CD4-positive, alpha-beta T cell treated with Interleukin-17A for 1 hour (primary cell): ENCODE results near the gene MXD4.
"Not testable (repeated sequence)": the region's sequence is repeated elsewhere in the genome, so short reads cannot be mapped to it uniquely, and the experiment has no call there.

ENCODE experiments used
- DNase-seq: peaks from one replicate; pipeline ENCODE4 v3.0.0-alpha.2; 2020

Gene MXD4

DNA sequence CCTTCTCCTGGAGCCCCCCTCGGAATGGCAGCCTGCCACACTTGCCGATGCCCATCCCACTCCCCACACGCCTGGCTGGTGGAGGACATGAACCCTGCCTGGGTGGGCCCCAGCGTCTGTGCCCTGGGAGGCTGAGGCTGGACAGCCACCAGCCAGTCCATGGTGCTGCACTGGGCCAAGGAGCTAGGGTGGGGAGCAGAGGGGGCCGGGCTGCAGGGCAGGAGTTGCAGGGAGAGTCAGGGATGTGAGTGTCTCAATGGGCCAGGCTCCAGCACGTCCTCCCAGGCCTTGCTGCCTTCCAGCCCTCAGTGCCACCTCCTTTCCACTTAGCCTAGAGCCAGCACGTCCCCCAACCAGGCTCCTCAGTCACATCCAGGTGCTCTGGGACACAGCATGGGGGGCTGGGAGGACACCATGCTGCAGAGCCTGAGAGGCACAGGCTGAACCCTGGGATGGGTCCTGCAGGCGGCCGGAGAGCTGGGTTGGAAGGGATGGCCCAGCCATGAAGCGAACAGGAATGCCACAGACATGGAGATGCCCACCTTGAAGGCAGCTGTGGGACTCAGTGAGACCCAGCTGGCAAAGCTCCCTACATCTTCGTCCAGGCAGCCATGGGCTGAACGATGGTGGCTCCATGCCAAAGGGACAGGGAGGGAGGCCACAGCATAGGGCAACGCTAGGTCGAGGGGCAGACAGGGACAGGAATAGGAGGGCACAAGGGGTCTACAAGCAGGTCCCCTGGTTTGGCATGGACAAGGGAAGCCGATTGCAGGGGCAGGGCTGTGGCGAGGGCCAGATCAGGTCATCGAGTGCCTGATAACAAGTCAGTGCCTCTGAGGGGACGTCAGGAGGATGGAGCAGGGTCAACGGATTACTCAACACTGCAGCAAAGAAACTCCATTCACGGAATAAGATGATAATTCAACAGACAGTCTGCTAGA lies 30.1 kb upstream of the MXD4 start:
- no peak for DNase-seq

DNA sequence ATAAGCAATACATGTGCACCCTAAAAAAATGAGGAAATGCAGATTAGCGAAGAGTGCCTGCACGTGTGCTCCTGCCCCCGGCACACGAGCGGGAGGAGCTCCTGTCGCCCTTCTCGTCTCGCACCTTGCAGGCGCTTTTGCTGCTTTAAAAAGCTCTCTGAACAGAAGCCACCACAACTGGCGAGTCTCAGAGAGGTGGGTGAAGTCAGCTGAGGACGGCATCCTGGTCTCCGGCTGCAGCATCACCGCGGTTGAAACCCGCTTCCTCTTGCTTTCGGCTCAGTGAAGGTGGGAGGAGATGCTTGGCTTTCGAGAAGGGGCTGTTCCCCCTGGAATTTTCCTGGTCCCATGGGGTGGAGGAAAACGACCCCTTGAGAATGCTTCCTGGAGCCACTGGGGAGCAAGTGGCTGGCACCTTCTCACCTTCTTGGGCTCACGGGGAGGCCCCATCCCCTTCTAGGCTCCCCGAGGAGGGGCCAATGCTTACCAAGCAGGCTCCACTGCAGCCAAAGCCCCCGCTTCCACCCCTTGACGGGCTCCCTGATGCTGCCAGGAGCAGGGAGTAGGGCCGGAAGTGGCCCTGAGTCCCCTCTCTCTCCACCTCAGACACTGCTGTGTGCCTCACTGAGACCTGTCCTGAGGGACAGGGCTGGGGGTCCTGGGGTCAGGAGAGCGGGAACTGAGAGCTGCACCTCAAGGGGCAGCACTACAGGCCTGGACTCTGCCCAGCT lies 29.2 kb upstream of the MXD4 start:
- DNase-seq, result peak; percentile 85

DNA sequence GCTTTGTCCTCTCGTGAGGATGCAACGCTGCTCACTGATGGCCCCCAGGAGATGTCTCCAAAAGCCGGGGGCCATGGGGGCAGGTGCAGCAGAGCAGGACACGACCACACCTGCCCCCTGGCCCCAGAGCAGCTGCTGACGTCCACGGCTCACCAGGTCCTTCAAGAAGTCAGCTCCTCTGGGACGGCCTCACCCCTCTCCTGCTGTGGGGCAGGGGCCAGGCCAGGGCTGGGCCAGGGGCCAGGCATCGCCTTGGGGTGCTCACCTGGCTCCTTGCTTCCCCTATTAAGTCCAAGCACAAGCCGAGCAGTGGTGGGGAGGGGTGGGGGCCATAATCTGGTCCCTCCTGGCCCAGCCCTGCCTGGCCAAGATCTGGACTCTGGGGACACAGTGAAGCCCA lies 28.6 kb upstream of the MXD4 start:
- DNase-seq, result no peak

DNA sequence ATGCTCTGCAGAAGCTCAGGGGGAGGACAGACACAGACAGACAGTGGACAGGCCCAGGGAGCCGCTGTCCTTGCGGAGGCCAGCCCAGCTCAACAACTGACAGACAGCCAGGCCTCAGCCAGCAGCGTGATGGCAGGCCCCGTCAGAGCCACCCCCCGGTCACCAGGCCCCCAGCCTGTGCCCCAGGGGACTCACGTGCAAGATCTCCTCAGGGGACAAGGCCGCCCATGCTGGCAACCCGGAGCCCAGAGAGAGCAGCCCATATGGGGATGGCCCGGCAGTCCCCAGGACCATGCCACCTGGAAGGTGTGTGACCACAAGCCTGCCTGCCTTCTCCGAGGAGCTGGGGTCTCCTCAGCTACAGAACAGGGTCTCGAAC lies 28.0 kb upstream of the MXD4 start:
- DNase-seq, result no peak

DNA sequence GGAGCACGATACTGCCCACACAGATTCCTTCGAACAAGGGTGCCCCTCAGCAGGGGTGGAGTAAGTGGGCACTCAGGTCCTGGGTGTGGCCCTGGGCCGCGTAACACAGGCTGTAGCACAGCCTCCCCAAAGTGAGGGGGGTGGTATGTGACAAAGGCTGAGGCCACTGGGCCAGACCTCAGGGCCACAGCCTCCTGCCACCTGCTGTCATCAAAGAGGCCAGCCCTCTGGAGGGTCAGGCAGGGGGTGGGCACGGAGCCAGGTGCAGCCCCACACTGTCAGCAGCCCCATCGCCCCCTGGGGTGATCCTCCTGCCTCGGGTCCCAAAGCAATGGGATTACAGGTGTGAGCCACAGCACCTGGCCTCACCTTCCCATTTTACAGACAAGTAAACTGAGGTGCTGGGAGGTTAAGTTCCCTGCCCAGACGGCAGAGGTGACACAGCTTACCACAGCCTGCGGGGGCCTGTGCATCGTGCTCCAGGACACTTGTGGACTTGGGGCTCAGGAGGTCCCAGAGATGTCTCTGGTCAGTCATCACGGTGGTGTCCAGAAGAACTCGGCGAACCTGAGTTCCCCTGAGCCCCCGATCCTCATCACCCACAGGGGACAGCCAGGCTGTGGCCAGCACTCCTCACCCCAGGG lies 27.5 kb upstream of the MXD4 start:
- no peak for DNase-seq

DNA sequence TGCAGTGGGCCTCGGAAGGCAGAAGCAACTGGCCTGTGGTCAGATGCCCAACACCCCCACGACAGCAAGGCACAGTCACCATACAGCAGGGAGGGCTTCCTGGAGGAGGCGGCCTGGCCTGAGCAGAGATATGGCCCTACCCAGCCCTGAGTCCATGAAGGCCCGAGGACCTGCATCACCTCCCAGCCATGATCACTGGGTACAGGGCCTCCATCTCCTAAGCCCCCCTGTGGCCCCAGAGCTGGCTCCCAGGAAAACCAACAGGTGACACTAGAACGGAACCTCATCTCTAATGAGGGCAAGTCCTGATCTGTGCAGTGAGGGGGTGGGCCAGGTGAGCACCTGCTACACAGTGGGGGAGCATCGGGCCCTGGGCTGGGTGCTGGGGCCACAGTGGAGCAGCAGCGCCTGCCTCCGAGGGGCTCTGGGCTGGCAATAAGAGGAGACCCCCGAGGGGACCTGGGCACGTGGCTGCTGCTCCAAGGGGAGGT lies 26.2 kb upstream of the MXD4 start:
- no peak for DNase-seq

DNA sequence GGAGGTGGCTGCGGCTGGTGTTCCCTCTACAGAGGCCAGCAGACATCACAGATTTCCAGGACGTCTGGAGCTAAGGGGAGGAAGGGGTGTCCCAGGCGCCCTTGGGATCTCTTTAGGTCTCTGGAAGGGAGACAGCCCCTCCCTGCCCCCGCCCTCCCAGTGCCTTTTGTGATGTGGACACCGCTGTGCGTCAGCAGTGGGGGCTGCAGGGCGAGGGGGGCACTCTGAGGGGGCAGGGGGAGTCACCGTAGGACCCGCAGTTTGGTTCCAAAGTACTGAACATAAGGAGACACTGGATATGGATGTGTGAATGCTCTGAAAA lies 25.6 kb upstream of the MXD4 start:
- DNase-seq, result no peak

DNA sequence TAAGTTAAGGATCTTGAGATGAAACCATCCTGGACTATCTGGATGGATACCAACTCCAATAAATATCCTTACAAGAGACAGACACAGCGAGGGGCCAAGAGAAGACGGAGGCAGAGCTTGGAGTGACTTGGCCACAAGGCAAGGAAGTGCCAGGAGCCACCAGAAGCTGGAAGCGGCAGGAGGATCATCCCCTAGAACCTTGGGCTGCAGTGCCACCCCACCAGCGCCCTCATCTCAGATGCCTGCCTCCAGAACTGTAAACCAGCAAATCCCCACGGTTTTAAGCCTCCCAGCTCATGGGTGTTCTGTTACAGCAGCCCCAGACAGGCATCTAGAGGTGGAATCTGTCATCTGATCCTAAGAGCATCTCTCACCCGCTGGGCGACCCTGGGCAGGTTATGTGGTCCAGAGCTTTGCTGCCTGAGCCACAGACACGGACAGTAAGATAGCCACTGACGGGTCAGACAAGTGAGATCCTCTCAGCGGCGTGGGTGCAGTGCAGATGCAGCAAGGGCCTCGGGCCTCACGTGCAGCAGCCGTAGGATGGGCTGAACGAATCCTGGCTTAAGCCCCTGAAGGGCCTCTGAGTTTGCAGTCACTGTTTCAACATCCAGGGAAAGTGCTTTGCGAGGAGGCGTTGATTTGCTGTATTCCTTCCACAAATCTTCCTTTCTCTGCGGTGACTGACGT lies 25.1 kb upstream of the MXD4 start:
- DNase-seq, result no peak

DNA sequence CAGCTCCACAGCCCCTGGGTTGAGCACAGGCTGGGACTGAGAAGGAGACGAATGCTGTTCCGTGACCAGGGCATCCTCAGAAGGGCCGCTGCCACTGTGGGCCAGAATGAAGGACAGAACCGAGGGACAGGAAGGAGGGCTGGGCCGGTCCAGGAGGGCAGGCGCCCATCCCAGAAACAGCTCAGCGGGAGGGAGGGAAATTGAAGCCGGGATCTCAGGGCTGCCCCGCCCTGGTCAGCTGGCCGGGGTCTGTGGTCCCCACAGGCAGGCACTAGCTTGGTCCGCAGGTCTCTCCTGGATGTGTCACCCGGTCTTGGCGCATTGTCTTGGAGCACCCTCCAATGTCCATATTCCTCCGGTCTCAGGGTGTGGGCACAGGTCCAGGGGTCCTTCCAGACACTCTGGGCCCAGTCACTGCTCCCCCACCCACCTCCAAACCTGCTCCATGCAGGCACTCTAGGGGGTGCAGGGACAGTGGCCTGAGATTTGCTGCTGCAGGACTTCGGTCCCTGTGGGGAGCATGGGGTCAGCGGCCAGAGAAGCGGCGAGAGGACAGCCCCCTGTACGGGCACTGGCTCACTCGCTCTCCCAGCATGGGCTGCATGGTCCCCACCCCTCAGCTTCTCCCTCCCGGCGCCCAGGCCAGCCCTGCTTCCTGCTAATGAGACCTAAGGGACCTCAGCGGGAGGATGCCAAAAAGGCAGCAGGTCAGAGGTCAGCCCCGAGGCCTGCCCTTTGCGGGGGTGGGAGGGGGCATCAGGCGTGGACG lies 23.9 kb upstream of the MXD4 start:
- no peak for DNase-seq

DNA sequence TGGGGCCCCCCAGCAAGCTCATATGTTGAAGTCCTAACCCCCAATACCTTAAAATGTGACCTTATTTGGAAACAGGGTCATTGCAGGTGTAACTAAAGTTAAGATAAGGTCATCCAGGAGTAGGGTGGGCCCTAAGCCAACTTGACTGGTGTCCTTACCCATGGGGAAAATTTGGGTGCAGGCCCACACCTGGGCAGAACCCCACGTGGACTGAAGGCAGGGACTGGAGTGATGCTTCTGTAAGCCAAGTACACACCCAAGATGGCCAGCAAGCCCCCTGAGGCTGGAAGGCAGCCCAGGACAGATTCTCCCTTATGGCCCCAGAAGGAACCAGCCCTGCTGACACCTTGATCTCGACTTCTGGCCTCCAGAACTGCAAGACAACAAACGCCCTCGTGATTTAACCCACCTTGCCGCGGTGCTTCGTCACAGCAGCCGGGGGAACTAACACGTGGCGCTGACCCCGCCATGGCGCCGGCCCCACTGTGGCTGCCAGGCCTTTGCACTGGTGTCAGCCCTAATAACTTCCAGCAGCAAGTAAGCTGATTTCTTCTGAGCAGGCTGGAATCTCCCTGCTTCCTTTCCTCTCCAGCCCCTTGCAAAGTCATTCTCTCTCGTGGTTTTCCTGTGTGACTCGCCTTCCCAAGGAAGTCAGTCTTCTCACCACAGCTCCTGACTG lies 23.2 kb upstream of the MXD4 start:
- no peak for DNase-seq

DNA sequence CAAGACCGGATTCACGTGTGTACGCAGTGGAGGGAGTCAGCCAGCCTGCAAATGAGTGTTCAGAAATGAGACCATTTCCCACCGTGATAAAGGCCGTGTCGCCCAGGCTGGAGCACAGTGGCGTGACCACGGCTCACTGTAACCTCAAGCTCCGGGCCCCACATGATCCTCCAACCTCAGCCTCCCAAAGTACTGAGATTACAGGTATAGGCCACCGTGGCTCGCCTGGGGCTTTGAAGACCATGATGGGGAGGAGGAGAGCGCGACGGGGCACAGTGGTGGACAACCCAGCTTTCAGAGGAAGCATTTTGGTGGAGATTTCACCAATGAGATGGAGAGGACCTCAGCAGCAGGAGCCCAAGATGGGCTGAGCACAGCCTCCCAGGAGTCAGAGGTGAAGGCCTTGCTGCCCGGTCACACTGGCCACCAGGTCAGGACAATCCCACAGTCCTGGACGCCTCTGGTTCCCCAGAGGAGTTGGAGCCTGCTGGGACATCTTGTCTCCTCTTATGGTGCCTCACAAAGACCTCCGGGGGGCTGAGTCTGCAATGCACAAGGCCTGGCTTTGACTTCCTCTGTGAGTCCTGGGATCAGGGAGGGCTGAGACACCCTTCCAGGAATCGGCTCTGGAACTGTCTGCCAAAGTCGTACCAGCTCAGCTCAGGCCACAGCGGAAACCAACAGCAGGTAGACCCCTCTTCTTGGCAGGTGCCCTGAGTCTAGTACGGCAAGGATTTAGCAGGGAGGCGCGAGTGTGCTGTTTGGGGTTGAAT lies 22.4 kb upstream of the MXD4 start:
- DNase-seq, result no peak

DNA sequence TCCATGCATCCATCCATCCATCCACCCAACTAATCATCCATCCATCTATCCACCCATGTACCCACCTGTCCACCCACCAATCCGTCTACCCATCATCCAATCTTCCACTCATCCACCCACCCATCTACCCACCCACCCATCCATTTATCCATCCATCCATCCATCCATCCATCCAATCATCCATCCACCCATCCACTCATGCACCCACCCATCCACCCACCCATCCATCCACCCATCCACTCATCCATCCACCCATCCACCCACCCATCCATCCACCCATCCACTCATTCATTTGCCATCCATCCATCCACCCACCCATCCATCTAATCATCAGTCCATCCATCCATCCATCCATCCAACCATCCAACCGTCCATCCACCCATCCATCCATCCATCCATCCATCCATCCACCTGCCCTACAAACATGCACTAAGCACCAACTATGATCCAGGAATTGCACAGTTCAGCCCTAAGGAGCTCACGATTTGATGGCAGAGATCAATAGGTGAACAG lies 21.3 kb upstream of the MXD4 start:
- no peak for DNase-seq

DNA sequence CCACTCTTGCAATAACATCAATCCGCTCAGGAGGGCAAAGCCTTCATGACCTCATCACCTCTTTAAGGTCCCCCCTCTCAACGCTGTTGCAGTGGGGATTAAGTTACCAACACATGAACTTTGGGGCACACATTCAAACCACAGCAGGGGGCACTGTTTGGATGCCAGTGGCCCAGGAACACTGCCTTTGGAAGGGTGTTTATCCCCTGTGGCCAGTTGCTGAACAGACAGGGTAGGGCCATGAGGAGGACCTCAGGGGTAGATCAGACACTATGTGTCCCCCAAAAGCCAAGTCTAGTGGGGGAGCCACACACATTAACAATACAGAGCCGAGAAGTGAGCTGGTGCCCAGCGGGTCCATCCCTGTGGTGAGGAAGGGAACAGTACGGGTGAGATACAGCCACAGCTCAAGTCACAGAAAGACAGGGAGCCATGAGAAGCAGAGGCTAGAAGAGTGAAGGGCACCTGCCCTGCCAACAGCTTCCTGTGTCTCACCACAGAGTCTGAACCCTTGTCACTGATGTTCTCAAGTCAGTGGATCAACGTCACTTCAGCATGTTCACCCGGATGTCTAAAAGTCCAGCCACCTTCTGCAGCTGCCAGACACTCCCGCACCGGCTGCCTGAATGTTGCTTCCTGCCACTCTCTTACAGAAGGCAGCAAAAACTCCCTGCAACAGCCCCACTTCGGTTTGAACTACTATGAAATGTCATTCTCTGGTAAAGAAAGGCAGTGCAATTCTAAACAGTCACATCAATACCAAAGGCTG lies 19.9 kb upstream of the MXD4 start:
- peak; percentile 93 for DNase-seq

DNA sequence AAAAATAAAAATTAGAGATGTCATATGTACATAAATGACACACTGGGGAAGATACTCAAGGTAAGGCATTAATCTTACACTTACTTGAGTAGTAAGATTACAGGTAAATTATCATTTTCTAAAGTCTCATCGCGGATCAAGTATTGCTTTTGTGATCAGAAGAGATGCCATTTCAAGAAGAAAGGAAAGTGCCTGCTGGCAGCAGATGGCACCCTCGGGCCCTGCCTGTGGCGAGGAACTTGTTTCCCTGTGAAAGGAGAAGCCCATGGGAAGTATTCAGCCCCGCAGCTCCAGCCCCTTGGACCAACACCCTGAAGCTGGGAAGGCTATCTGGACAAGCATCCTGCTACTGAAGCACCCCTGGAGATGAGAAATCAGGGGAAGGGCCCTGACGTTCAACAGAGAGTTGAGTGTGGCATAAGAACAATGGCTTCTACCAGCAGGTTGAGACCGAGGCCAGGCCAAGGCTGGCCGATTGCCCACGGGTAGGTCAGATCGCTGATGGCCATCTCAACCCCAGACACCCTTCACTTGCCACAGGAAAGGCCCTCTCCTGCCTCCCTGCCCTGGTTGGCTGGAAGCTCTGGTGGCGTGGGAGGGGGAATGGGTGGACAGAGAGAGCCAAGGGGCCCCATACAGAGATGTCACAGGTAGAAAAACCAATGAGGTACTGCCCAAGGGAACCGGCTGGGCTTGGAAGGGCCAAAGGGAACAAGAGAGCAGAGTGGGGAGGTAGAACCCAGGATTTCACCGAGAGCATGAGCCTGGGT lies 18.8 kb upstream of the MXD4 start:
- DNase-seq, result no peak

DNA sequence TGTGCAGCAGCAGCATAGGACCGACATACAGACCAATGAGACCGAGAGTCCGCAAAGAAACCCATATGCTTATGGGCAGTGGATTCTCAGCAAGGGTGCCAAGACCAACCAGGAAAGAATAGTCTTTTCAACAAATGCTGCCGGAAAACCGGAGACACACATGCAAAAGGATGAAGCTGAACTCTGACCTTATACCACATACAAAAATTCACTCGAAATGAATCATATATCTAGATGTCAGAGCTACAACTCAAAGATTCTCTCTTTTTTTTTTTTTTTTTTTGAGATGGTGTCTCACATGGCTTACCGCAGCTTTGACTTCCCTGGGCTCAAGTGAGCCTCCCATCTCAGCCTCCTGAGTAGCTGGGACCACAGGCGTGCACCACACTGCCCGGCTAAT lies 16.0 kb upstream of the MXD4 start:
- DNase-seq, result no peak

DNA sequence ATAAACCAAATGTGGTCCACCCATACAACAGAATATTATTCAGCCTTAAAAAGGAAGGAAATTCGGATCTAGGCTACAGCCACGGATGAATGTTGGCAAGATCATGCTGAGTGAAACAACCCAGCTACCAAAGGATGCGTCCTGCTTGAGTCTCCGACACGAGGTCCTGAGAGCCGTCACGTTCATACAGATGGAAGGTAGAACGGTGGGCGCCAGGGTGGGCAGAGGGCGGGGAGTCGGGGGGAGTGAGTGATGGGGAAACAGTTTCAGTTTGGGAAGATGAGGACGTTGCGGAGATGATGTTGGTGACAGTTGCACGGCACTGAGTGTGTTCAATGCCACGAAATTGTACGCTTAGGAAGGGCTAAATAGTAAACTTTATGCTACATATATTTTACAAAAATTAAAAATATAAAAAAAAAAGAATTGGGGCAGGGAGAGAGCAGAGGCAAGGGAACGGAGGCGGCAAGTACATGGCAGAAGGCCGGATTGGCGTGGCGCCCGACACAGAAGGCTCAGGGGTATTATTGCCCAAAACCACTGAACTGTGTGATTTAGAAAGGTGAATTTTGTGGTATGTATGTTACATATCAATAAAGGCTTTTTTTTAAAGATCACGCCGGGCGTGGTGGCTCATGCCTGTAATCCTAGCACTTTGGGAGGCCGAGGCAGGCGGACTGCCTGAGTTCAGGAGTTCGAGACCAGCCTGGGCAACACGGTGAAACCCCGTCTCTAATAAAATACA lies 14.8 kb upstream of the MXD4 start:
- DNase-seq, result no peak

DNA sequence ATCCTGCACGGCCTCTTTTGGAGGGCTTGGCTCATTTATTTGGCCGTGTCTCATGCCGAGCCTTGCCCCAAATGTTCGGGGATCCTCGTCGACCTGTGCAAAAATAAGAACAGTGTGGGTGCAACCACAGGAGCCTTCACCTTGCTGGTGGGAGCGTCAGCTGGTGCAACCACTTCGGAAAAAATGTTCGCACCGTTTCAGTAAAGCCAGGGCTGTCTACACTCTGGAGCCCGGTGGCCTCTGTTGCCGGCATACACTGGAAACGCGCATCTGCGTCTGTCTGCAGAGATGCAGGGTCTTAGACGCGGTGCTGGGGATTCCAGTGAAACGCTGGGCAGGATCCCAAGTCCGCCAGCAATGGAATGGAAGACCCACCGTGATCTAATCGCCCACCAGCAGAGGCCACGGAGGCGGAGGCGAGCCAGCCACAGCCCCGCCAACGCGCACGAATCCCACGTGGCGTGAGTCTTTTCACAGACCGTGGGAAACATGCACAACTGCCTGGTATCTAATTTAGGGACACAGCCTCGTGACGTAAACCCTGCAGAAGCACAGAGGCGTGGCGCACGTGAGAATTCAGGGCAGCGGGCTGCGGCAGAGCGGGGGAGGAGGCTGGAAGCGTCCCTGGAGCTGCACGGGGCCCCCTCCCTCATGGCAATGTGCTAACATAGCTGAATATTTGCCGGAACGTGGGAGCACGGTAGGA lies 13.8 kb upstream of the MXD4 start:
- DNase-seq, result no peak

DNA sequence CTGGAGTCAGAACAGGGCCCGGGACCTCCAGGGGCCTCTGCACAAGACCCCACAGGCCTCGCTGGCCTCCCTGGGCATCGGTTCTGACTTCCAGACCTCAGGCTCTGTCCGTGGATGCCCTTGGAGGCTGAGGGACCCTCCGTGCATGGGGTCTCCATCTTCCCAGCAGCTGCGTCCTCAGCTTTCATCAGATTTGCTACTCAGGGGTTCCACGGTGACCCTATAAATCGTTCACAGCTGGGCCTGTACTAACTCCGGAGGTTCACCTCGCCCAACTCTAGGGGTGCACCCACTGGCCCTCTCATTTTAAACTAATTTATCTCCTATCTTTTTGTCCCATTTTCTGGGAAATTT lies 13.1 kb upstream of the MXD4 start:
- not testable (repeated sequence) for DNase-seq
